ENCODE results near the gene SLC22A4. TPM values are rescaled to one million over a fixed set of nuclear protein-coding genes. Genes with fewer than 3 reads are reported as not detected.

The SLC22A4 gene
- total RNA-seq, 1 experiment from 2014 or later = 7.5 TPM

DNA sequence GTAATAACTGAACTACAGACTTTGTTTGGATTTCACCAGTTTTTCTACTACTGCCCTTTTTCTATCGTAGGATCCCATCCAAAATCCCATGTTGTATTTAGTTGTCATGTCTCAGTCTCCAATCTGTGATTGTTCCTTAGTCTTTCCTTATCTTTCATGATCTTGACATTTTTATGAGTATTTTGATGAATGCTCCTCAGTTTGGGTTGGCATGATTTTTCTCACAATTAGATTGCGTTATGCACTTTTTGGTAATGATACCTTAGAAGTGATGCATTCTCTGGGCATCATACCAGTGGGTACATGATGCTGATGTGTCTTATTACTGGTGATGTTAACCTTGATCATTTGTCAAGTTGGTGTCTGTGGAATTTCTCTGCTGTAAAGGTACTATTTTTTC is 5.7 kb downstream of the SLC22A4 start:
- peak; percentile 68 for DNase-seq (ENCODE audit: low read depth)

DNA sequence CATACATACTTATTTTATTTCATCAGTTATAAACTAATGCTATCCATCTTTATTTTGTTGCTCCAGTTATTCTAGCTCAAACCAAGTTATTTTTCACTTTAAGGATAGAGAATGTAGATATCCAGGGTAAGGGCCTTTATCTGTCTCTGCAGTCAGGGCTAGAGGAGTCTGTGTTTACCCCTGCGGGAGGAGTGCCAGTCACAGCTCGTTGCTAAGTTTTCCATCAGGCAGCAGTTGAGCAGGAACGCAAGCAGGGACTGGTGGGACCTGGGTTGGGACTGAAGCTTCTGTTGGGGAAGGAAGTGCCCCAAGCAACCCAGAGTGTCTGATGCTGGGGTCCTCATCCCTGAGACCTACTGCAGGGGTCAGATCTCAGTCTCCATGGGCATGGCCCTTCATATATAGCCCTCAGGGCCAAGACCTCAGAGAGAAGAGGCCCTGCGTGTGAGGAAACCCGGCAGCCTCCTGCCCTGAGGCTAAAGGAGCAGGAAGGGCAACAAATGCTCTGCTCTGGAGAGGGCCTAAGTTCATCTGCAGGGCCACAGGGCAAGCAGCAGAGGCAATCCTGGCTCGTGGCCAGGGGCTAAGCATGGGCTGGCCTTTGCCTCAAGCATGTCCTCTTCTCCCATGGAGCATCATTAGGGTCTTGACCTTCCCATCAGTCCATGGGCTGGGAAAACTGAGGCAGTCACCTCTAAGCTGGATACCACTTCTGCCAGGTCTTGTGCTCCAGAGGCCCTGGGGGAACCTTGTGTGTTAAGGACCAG is 6.6 kb downstream of the SLC22A4 start:
- no peak for DNase-seq (ENCODE audit: low read depth)

DNA sequence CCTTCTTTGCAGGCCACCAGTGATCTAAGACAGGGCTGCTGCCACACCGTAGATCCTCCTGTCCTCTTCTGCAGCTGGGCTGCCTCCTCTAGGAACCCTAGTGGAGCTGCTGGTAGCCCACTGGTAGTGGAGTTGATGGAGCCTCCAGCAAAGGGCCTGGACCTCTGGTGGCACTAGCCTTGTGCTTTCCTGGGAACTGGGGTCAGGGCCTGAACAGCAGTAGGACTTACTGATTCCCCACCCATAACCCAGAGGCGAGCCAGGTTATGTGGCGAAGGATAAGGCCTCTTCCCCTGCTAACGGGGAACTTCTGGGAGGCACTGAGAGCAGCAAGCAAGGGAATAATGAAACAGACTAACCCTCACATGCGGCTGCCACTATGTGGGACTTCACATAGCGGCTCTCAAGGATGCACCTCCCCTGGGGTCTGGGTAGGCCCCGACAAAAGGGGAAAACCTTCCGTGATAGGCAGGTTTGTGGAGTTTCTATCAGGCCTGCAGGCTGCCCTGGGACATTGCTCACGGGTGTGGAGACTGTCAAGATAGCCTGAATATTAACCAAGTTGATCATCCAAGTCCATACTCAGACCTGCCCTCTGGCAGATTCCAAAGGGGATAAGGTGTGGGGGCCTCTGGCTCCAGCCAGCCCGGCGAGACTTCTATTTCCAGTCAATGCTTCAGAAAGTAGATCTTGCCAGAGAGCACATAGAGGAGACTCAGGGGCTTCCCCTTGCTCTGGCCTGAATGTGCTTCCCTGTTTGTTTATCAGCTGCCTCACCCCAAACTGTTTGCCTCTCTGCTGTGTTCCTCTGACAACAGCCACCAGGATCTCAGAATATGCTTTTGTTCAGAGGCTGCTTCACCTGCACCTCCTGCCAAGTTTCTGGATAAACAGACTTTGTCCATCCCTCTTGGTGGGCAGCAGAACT is 7.4 kb downstream of the SLC22A4 start:
- no peak for DNase-seq (ENCODE audit: low read depth)

DNA sequence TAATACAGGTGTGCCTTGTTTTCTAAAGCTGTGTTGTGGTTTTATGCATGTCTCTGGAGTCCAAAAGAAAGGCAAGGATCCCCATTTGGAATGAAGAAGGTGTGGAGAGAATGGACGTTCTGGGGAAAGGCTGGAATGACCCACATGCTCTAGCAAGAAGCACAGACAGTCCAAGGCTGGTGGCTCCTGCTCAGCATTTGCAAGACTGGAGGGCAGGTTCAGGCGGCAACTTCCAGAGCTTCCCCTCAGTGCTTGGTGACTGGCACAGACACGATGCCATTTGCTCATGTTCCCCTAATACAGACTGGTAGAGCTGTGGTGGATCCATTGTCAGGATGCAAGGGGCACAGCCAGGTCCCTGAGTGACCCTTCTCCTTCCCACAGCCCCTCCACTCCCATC is 8.2 kb downstream of the SLC22A4 start:
- no peak for DNase-seq (ENCODE audit: low read depth)

DNA sequence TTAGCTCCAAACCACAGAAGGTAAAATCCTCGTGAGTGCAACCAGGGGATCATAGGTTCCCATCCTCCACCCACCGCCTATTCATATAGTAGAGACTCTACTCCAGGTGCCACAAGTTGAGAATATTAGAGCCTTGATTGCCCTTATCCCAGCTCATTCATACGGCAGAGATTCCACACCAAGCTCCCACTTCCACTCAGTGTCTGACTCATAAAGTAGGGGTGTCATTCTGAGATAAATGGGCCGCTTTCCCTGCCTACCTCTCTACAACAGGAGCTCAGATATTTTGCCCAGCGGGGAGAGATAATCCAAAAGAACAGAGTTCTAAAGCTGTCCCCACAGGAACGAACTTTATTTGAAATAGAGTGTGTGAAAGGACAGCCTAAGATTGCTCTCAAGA is 9.4 kb downstream of the SLC22A4 start:
- no peak for DNase-seq (ENCODE audit: low read depth)

DNA sequence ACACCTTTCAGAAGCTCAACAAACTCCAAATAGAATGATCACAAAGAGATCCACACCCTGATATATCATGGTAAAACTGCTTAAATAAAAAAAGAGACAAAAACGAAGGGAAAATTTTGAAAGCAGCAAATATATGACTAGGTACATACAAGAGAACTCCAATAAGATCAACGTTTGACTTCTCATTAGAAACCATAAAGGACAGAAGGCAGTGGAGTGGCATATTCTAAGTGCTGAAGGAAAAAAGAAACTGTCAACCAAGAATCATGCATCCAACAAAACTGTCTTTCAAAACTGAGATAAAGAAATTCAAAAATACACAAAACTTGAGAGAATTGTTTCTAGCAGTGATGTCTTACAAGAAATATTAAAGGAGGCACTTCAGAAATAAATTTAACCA is 11.2 kb downstream of the SLC22A4 start:
- no peak for DNase-seq (ENCODE audit: low read depth)

DNA sequence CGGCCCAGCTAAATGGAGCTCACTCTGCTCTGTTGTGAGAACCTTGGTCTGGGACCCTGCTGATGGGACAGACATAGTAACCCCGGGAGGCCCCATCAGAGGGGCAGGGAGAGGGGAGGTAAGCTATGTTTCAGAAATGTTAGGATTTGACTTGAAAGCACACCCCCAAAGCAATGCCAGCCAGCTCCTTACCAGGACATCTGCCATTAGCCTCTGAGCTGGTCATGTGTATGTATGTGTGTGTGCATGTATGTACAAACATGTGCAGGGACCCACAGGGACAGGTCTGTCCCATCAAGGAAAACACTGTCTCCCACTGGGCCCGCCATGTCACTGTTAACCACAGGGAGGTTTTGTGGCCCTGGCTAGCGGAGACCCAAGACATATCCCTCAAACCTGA is 14.5 kb downstream of the SLC22A4 start:
- no peak for DNase-seq (ENCODE audit: low read depth)

DNA sequence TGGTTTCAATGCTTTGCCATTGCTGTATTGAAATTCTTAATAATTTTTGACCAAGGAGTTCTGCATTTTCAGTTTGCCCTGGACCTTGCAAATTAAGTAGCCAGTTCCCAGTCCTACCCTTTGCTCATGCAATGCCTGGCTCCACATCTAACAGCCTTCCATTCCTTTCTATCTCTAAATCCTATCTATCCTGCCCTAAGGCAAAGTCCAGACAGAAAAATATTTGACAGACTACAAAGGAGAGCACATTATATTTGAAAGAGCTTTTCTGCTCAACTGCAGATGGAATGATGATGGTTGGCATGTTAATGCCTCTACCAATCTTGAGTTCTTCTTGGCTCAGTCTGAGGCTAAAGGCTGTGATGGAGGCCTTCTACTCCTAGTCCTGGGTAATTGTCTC is 15.5 kb downstream of the SLC22A4 start:
- peak; percentile 39 for DNase-seq (ENCODE audit: low read depth)

DNA sequence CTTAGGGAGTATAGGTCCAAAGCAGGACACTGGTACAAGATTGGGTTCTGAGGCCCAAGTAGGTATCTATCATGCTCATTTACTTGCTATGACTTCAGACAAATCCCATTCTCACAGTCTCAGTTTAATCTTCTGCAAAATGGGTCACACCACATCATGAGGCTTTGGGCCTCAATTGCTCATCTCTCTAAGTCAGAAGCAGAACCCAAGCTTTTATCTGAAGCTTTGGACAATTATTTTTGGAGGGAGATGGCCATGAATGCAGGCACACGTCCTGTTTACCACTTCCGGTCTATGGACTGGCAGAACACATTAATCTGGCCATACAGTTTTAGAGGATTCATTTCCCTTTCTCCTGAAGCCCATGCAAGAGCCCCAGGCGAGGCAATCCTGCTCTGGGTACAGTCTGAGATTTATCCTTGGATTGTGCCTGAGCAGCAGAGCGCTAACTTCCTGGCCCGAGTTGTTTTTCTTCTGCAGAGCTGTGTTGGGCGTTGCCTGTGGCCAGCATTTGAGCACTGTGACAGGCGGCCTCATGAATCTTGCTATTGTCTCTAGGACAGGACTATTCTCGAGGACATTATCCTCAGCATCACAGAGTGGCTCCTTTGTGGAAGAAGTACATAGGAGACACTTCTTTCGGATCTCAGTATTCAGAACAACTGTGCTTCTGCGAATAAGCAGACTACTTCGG is 16.1 kb downstream of the SLC22A4 start:
- DNase-seq (ENCODE audit: low read depth) = no peak

DNA sequence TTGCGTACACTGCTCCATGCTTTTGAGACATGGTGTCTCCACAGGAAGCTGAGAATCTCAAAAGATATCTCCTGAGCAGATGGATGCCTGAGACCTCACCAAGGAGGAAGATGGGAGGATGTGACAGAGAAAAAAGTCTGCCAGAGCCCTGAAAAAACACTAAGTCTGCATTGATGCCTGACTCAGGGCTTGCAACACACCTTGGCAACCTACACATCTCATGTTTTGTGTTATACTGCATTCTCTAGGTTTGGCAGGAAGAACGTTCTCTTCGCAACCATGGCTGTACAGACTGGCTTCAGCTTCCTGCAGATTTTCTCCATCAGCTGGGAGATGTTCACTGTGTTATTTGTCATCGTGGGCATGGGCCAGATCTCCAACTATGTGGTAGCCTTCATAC is 19.2 kb downstream of the SLC22A4 start:
- no peak for DNase-seq (ENCODE audit: low read depth)

DNA sequence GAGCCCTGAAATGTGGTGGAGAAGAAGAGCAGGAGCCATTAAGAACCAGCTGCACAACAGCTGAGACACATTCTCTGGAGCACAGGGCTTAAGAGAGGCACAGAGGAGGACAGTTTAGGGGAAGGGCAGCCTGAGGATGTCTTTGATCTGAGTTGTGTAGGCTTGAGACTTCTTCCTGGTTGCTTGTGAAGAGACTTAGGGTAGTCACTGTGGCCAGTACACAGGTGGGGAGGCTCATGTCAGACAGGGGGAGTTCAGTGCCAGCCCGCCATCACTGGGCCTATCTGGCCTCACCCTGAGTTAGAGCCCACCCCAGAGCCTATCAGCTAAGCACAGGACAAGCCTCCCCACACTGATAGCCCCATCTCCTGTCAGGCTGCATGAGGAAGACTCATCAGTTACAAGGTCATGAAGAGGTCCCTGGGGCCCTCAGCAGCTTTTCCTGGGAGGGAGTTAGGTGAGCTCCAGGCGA is 19.8 kb downstream of the SLC22A4 start:
- DNase-seq (ENCODE audit: low read depth) = no peak

DNA sequence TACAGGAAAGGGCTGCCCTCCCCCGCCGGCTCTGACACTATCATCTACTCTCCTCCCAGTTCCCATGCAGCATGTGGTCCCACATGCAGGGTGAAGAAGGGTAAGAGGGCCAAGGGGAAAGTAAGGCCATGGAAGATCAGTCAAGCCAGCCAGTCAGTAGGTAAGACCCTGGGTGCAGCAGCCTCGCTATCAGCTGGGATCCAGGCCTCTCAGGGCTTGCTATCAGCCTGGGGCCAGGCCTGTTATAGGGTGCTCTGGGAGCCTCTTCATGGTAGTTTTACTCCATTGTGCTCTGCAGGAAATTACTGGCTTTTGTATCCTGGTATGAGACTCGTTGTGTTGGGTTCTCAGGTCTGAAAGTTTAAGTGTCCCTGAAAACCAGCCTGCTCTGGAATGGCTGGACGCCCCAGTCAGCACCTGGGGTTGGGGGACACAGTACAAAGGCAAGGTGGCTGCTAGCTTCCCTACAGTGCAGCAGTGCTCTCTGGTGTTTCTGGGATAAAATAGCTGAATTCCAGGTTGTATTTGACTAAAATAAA is 21.4 kb downstream of the SLC22A4 start:
- no peak for DNase-seq (ENCODE audit: low read depth)

DNA sequence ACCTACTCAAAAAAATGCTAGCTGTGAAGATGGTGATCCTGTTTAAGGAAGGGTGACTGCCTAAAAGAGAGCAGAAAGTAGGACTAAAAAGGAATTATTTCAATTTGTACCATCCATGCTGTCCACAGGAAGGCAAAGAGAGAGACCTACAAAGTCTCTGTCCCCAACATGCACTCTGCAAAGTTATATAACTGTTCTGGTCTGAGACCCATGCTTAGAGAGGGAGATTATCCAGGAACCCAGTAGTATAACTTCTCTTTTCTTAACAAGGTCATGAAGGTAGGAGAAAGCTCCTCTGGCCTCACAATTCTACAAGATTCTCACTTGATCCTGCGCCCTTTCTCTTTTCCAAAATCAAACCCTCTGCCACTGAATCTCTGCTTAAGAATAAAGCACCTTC is 25.8 kb downstream of the SLC22A4 start:
- DNase-seq (ENCODE audit: low read depth) = no peak

DNA sequence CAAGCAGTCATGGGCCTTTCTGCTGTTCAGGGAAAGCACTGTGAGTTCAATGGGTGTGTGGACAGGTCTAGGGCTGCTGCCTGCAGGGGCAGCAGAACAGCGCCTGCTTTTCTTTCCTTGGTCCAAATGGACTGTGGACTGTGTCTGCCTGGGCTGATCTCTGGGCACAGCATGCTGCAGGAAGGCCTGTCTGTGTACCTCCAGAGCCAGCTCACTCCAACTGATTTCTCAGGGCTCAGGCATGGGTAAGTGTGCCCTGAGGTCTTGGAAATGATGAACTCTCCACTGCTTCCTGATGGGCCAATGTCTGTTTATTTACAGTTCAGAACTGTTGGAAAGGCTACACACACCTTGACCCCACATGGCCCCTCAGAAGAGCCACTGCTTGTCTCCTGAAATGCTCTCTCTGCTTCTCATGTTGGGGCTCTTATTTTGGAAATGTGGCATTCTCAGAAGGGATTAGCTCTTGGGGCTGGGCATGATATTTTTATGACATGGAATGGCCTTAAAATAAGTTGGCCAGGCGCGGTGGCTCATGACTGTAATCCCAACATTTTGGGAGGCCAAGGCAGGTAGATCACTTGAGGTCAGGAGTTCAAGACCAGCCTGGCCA is 27.0 kb downstream of the SLC22A4 start:
- DNase-seq (ENCODE audit: low read depth) = no peak

DNA sequence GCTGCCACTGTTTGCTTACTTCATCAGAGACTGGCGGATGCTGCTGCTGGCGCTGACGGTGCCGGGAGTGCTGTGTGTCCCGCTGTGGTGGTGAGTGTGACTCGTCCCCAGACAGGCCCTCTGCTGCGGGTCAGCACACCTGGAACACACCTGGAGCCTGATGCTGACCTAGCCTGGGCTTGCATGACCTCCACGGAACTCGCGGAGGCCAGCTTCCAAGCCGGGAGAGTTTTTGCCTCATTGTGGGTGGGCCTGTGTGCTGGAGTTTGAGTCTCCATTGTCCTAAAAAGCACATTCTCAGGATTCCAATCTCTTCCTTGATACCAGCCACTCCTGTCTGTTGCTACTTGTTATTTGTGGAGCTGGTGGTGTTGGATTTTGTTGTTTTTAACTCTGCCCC is 28.1 kb downstream of the SLC22A4 start:
- no peak for DNase-seq (ENCODE audit: low read depth)

DNA sequence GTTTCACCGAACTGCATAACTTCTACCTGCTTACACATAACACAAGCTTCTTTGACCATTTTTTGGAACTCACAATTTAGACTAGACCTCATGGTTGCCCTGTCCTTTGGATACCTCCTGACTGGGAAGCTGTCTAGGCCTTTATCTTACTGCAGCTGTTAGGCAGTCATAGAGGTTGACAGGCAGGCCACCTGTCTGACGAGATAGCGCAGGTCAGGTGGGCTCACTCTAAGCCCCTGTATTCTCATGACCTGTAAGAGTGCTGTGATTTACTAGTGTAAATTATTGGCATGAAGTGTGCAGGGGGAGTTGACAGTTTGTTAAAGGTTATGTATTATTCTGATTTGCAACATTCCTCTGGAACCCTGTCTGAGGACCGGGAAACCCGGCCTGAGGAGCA is 29.0 kb downstream of the SLC22A4 start:
- no peak for DNase-seq (ENCODE audit: low read depth)

DNA sequence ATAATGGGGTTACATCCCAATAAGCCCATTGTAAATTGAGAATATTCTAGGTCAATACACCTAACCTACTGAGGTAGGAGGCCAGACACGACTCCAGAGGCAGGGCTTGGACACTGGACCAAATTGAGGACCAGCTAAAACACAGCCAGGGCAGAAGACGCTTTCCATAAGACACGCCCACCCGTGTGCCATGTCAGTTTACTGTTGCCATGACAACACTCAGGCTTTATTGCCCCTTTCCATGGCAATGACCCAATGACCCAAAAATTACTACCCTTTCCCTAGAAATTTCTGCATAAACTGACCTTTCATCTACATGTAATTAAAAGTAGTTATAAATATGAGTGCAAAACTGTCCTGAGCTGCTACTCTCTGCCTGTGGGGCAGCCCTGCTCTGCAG is 31.5 kb downstream of the SLC22A4 start:
- DNase-seq (ENCODE audit: low read depth) = no peak

DNA sequence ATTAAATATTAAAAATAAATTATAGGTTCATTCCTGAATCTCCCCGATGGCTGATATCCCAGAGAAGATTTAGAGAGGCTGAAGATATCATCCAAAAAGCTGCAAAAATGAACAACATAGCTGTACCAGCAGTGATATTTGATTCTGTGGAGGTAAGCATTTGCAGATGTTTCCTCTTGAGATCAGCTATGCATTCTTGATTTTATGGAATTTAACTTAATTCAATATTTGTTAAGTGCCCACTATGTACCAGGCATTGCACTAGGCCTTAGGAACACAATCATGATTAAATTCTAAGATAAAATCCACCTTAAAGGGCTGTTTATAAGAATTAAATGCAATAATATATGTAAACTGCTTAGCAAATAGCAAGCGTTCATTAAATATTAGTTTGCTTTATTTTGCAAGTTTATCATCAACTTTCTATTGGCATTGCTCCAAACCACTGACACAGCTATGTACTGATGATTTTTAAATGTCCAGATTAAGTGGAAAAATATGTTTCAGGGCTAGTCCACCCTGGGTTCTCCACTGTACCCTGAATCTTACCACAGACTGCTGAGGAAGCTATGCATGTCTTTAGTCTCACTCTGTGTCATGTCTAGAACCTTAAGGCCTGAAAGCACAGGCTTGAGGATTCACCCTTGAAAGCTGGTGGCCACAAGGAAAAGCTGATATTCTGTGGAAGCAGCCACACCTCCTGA is 33.2 kb downstream of the SLC22A4 start:
- DNase-seq (ENCODE audit: low read depth) = no peak

DNA sequence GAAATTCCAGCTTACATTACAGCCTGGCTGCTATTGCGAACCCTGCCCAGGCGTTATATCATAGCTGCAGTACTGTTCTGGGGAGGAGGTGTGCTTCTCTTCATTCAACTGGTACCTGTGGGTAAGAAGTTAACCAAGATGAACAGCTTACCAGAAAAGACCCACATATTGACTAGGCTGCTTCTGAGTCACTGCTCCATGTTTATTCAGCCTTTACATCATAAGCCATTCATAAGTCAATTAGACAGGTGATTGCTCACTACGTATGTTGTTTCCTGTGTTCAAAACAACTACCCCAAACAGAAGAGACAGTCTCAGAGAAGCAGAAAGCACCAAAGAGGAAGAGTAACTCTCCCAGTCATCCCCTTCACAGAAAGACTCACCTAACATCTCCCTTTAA is 40.6 kb downstream of the SLC22A4 start:
- peak; percentile 20 for DNase-seq (ENCODE audit: low read depth)

DNA sequence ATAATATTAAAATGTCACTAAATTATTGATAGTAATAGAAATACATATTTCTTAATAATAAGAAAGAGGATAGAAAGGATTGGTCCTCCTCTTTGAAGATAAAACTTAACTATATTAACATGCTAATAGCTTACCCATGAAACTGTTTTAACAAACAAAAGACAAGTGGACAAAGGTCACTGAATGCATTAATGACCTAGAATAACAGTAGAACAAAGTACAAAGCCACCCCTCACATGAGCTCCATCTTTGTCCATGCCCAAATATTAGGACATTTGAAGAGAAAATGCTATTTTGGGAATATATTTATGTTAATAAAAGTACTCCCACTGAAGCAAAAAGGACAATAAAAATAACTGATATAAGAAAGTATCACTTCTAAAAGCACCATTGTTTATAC is 41.2 kb downstream of the SLC22A4 start:
- DNase-seq (ENCODE audit: low read depth) = no peak

DNA sequence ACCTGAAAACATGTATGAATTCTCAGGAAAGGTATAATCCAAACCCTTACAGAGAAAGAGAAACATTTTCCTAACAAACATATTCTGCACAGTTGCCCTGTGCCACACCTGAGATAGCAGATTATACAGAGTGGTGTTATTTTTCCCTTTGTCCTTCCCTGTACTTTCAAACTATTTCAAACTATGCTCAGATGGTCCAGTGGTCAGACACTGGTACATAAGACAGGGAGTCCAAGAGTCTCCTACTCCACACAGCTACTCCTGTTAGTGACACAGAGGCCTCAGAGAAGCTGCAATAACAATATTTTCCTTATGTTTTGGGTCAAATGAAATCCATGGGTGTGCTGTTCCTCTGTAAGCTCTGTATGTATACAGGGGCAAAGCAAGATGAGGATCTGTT is 45.3 kb downstream of the SLC22A4 start:
- no peak for DNase-seq (ENCODE audit: low read depth)

All from M059J (cell line).